ENCODE measurements around the gene SSBP4.

GRCh38 chr19:18460900-18461299 is 41.7 kb downstream of the SSBP4 start:
- TF ChIP-seq CTCF (IDR thresholded peaks at IDR 0.05) (no peak), POLR2AphosphoS5 (IDR thresholded peaks at IDR 0.05) (no peak), POLR2A (IDR thresholded peaks at IDR 0.05) (no peak)
